ENCODE measurements around the gene CLOCK.

DNA sequence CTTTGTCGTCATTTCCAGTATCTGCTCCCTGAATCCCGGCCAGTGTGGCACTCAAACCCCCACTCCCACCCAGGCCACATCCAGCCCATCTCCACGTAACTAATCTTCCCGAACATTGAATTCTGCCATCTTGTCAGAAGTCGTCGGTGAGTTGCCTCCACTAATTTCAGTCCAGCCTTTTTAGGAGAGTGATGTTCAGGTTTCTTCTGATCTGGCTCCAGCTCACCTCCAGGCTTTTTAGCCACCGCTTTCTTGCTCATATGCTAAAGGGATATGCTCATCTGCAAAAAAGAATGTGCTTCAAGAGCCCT is 149.6 kb downstream of the CLOCK start:
- TF ChIP-seq, protein P1, sequence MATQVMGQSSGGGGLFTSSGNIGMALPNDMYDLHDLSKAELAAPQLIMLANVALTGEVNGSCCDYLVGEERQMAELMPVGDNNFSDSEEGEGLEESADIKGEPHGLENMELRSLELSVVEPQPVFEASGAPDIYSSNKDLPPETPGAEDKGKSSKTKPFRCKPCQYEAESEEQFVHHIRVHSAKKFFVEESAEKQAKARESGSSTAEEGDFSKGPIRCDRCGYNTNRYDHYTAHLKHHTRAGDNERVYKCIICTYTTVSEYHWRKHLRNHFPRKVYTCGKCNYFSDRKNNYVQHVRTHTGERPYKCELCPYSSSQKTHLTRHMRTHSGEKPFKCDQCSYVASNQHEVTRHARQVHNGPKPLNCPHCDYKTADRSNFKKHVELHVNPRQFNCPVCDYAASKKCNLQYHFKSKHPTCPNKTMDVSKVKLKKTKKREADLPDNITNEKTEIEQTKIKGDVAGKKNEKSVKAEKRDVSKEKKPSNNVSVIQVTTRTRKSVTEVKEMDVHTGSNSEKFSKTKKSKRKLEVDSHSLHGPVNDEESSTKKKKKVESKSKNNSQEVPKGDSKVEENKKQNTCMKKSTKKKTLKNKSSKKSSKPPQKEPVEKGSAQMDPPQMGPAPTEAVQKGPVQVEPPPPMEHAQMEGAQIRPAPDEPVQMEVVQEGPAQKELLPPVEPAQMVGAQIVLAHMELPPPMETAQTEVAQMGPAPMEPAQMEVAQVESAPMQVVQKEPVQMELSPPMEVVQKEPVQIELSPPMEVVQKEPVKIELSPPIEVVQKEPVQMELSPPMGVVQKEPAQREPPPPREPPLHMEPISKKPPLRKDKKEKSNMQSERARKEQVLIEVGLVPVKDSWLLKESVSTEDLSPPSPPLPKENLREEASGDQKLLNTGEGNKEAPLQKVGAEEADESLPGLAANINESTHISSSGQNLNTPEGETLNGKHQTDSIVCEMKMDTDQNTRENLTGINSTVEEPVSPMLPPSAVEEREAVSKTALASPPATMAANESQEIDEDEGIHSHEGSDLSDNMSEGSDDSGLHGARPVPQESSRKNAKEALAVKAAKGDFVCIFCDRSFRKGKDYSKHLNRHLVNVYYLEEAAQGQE (IDR thresholded peaks at IDR 0.05; ENCODE audit: insufficient read depth in 1 of 2, low read depth in 2 of 2, low read length in 2 of 2): no peak
- no peak for TF ChIP-seq TAF1 (IDR thresholded peaks at IDR 0.05; ENCODE audit: borderline replicate concordance, insufficient read depth, low read length)
- TF ChIP-seq POLR2AphosphoS5 (IDR thresholded peaks at IDR 0.05; ENCODE audit: low read depth, low read length): no peak
- no peak for TF ChIP-seq SIN3A (IDR thresholded peaks at IDR 0.05; ENCODE audit: borderline replicate concordance, insufficient read depth, low read length)
- TF ChIP-seq FOXP2 (optimal IDR thresholded peaks at IDR 0.05; ENCODE audit: borderline replicate concordance, extremely low read depth, extremely low read length, insufficient read depth): no peak

Measured in PFSK-1 (cell line).